ENCODE data around the gene SH2D2A.
A peak's percentile ranks its signal among the peaks of the same experiment; 100 is the strongest.

Gene SH2D2A

DNA sequence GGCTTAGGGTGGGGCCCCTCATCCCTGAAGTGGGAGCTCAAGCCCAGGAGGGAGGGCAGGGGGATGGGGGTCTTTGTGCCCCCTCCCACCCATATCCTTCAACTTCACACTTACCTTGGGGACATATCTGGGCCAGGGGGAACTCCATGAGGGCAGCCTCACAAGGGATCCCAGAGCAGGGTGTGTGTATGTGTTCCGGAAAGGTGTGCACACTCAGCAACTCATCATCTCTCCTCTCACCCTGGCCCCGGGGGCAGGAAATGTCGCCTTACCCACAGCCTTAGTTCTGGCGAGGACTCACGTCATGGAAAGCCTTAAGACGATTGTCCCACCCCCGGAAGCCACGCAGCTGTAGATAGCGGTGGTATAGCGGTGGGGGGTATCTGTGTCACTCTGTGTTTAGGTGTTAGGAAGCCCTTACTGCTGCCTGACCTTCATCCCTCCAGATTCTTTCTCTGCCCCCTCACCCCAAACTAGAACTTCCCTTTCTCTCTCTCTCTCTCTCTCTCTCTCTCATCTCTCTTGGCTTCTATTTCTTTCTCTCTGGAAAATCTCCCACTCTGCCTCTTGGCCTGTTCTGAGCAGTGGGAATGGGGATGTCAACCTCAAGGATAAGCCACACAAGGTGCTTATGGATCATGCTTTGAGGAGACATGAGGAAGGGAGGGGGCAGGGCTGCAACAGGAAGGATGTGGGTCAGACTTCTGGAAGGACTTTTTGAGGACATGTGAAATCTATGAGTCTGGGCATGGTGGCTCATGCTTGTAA lies at the start of gene SH2D2A:
Gene SH2D2A (minus strand): TSS at position 288 of the 768 bp plus-strand sequence. CDS start 140 bp downstream, at position 148.
- no peak for TF ChIP-seq ZNF274 (IDR thresholded peaks at IDR 0.05; ENCODE audit: low read depth, low read length)
- H3K4me3 ChIP-seq (ENCODE audit: low read length): no peak within 1 kb of the TSS; the same call in 1 of the 2 replicates

DNA sequence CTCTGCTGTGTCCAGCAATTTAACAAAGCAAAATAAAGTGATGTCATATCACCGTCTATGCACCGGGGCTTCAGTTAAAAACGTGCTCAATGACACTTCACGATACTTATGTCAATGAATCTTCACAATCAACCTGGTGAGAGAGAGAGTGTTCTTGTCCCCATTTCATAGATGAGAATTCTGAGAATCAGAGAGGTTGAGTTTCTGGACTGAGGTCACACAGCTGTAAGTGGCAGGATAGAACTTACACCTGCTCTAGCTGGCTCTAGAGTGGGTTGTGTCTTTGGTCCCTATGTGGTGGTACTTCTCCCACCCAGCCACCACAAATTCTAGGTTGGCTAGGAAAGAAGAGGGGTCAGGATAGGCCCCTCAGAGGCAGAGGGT lies 49.2 kb upstream of the SH2D2A start:
- H3K4me3 ChIP-seq (ENCODE audit: low read length): no peak overlapping the region
- no peak for TF ChIP-seq ZNF274 (IDR thresholded peaks at IDR 0.05; ENCODE audit: low read depth, low read length)

DNA sequence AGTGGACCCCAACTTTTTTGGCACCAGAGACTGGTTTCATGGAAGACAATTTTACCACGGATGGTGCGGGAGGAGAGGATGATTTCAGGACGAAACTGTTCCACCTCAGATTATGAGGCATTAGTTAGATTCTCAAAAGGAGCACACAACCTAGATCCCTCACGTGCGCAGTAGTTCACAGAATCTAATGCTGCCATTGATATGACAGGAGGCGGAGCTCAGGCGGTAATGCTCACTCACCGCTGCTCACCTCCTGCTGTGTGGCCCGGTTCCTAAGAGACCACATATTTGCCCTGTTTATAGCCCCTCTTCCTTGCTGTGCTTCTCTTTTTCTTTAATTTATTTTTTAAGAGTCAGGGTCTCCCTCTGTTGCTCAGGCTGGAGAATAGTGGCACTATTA lies 48.6 kb upstream of the SH2D2A start:
- TF ChIP-seq ZNF274 (IDR thresholded peaks at IDR 0.05; ENCODE audit: low read depth, low read length): no peak
- H3K4me3 ChIP-seq (ENCODE audit: low read length): no peak overlapping the region

DNA sequence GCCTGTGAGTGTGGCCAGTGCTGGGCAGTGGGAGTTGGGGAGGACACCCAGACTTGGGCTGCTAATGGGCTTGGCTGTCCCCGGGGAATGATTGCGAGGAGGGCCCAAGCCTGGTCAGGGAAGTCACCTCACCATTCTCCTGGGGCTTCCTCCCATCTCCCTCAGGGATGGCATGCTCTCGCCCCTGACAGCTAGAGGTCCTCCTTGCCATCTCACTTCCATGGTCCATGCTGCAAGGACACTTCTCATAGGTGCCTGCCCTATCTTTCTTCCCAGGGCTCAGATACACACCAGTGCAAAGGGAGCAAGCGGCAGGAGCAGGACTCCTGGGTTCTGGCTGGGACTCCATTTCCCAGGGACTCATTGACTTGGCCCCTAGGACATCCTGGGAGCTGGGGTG lies 48.1 kb upstream of the SH2D2A start:
- no peak overlapping the region for H3K4me3 ChIP-seq (ENCODE audit: low read length)
- no peak for TF ChIP-seq ZNF274 (IDR thresholded peaks at IDR 0.05; ENCODE audit: low read depth, low read length)

DNA sequence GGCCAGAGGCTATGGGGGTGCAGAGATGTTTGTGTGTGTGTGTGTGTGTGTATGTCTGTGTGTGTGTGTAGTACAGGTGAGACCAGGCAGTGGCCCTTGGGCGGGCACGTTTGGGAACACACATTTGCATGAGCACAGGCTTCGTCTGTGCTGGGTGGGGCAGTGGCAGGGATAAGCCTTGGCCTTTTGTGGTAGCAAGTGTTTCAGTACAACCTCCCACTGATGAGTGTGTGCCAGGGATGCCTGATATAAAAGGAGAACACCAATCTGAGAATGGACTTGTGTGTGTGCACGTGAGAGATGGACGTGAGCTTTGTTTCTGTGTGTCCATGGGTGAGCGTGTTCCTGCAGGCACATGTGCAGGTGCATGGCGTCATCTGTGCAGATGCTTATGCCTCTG lies 47.0 kb upstream of the SH2D2A start:
- no peak overlapping the region for H3K4me3 ChIP-seq (ENCODE audit: low read length)
- no peak for TF ChIP-seq ZNF274 (IDR thresholded peaks at IDR 0.05; ENCODE audit: low read depth, low read length)

DNA sequence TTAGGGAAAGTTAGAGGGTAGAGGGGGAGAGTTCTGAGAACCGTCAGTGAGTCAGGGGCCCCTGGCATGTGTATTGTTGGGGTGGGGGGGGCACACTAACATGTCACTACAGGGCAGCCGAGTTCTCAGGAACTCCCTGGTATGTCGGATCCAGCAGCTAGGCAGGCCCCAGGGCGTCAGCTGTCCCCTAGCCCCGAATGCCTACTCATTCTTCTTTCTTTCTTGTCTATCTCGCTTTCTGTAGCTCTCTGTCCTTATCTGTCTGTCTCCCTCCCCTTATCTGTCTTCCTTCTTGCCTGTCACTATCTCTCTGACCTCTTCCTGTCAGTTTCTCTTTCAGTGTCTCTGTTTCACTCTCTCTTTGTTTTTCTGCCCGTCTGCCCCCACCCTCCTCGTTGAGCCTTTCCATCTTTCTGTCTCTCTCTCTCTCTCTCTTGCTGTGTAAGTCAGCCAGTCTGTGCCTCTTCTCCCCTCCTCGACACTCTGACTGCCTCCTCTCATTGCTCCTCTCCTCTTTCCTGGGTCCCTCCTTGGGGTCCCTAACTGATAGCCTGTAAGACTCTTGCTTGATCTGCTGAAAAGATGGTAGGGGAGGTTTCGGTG lies 46.5 kb upstream of the SH2D2A start:
- no peak overlapping the region for H3K4me3 ChIP-seq (ENCODE audit: low read length)
- no peak for TF ChIP-seq ZNF274 (IDR thresholded peaks at IDR 0.05; ENCODE audit: low read depth, low read length)

DNA sequence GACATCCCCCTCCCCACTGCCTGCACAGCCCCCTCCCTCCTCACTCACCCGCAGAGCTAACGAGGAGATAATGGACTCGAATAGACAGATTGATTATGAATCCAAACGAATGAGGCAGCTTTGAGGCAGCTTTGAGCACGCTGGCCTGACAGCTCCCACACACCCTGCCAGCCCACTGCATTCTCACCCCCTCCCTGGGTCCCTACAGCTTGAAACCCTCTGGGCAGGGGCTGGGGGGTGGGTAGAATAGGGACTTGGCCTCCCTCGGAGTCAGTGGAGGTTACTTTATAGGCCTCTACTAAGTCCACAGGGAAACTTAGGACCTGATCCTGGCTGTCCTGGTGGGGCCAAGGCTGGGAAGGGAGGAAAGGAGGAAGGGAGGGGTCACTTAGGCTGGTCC lies 45.9 kb upstream of the SH2D2A start:
- no peak for TF ChIP-seq ZNF274 (IDR thresholded peaks at IDR 0.05; ENCODE audit: low read depth, low read length)
- no peak overlapping the region for H3K4me3 ChIP-seq (ENCODE audit: low read length)

DNA sequence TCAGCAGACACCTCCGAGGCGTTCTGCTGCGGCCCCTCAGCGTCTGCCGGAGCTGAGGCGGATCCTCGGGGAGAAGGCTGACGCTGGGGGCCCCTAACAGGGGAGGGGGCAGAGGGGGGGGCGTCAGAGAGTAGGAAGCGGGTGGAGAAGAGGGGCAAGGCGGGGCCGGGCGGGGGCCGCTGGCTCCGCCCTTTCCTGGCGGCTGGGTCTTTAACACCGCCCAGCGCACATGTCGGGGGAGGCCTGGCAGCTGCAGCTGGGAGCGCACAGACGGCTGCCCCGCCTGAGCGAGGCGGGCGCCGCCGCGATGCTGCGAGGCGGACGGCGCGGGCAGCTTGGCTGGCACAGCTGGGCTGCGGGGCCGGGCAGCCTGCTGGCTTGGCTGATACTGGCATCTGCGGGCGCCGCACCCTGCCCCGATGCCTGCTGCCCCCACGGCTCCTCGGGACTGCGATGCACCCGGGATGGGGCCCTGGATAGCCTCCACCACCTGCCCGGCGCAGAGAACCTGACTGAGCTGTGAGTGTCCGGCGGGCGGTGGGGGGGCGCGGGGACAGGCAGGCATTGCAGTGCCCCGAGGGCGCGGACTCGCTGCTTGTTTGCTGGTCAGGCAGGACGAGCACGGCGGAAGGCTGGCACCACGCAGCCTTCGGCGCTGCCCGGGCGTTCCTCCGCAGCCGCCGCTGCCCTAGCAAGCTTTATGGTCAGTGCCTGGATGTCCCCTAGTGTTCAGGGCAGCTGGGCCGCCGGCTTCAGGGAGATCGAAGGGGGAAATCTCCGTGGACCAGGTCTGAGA lies 44.2 kb upstream of the SH2D2A start, which contains the start of gene NTRK1:
Gene NTRK1 (plus strand): TSS at position 238 of the 796 bp plus-strand sequence. CDS start 70 bp downstream, at position 308.
- TF ChIP-seq ZNF274 (IDR thresholded peaks at IDR 0.05; ENCODE audit: low read depth, low read length): no peak

DNA sequence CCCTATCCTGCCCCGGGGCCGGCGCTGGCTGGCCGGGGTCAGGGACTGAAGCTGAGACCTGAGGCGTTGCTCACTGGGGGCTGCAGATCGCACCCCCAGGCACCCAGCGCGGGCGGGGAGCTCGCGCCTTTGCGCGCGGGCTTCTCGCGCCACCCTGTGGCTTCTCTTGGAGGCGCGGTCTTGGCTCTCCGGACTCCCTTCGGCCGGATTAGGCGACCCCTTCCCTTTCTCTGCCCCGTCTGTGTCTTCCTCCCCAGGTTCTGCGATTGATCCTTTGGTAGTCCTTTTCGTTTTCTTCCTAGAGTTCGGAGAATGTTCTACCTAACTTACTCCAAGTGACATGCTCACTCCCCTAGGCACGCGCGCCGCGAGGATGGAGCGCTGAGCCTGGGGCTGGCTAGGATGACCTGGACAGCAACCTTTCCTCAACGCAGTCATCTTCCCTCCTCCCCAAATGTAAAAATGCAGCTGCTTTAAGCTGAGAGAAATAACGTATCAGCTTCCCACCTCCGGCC lies 43.5 kb upstream of the SH2D2A start:
- no peak for TF ChIP-seq ZNF274 (IDR thresholded peaks at IDR 0.05; ENCODE audit: low read depth, low read length)
- H3K4me3 ChIP-seq (ENCODE audit: low read length): peak overlapping the region; percentile 11; the same call in 1 of the 2 replicates

More for the DNA sequence above, 44.2 kb upstream of the SH2D2A start, which contains the start of gene NTRK1:
- peak within 1 kb of the TSS; percentile 11; the same call in 1 of the 2 replicates for H3K4me3 ChIP-seq (ENCODE audit: low read length)

DNA sequence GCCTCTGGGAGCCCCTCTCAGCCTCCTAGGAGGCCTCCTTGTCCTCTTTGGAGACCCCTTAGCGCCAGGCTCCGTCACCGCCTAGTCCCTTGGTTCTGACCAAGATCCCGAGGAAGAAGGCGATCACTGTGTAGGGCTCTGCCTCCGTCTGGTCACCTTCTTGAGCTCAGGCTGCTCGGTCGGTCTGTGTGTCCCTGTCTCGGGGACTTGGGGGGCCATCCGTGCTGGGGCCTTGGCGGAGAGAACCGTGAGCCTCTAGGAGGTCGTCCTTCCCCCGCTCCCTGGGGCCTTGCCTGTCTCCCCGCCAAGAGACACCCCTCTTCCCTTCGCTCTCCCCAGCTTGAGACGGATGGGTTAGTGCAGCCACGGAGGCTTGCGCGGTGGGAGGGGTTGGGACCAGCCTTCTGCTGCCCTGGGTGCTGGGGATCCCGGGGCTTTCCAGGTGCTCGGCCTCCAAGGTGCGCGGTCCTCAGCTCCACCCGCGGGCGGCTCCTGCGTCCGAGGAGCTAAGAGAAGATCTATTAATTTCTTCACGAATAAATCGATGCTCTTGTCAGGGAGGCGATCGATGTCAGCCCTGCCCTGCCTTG lies 43.0 kb upstream of the SH2D2A start:
- TF ChIP-seq ZNF274 (IDR thresholded peaks at IDR 0.05; ENCODE audit: low read depth, low read length): no peak
- H3K4me3 ChIP-seq (ENCODE audit: low read length): peak overlapping the region; percentile 11; the same call in 1 of the 2 replicates

DNA sequence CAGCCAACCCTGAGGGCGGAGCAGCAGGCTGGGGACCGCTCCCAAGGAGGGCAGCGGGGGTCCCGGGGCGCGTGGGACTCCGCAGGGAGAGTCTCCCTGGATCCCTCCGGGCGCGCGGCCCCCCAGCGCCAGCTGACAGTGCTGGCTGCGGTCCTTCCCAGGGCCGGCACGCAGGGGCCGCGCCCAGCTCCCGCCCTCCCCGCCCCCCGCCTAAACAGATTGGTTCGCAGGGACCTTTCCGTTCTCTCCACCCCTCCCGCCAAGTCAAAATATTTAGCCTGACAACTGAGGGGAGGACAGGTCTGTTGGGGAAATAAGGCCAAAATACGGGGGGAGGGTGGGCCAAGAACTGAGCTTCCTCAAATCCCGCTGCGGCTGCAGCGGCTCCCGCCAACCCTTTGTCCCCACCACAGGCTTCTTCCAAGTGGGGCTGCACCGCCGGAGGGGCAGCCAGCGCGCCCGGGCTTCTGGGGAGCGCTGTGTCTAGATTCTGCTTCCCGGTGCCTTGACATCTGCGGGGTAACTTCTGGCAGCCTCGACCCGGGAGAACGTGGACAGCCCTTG lies 42.4 kb upstream of the SH2D2A start, which contains the start of gene INSRR:
Gene INSRR (minus strand): TSS at position 159 of the 564 bp plus-strand sequence. CDS start 496 bp downstream, outside the sequence.
- peak within 1 kb of the TSS; percentile 11; the same call in 1 of the 2 replicates for H3K4me3 ChIP-seq (ENCODE audit: low read length)
- no peak for TF ChIP-seq ZNF274 (IDR thresholded peaks at IDR 0.05; ENCODE audit: low read depth, low read length)

DNA sequence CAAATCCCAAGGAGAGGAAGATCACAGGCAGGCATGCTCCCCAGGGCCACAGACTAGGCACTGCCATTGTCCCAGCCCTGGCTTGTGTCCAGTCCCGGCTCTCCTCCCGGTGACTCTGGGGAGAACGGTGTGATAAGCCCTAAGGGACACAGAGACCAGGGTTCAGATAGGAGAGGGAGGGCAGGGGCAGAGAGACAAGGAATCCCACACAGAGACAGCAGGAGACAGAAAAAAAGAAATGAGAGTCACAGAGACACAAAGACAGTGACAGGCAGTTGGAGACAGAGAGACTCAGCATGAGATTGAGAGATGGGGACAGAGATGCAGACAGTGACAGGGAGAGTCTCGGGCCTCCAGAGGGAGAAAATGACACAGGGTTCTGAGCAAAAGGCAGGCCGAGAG lies 41.9 kb upstream of the SH2D2A start:
- no peak overlapping the region for H3K4me3 ChIP-seq (ENCODE audit: low read length)
- no peak for TF ChIP-seq ZNF274 (IDR thresholded peaks at IDR 0.05; ENCODE audit: low read depth, low read length)

DNA sequence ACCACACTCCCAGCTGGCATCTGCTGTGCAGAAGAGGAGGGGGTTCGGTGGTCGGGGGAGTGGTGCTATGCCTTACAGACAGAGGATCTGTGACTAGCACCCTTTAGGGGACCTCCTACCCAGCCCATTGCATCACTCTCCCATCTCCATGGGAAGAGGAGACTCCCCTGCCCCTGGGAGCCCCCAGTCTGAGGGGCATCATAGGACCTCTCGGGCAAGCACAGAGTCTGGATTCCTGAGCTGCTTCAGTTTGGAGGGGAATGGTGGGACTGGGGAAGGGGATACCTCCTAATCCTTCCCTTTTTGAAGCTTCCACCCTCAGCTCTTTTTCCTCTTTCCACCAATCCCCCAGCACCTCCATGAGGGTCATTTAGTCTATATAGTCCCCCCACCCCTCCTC lies 40.9 kb upstream of the SH2D2A start:
- no peak overlapping the region for H3K4me3 ChIP-seq (ENCODE audit: low read length)
- no peak for TF ChIP-seq ZNF274 (IDR thresholded peaks at IDR 0.05; ENCODE audit: low read depth, low read length)

Data from GM08714 (cell line).